Thyroid gland (tissue), 4 donors: ENCODE results near the gene DBF4.

Experiments
- POLR2A ChIP-seq, 2 donors: fragments of 450-650 bp; IDR thresholded peaks; one replicate each; pipeline ENCODE4 v1.6.1; 2017; ENCODE audit warnings: antibody characterized with exemption in 2 of 2, mild to moderate bottlenecking in 2 of 2, moderate library complexity in 1 of 2
- TF ChIP-seq, protein P1 (sequence below), 6 experiments: fragments of 200-600 bp in 3 of 6; fragments of 450-650 bp in 3 of 6; sonication (generic) in 3 of 6; IDR thresholded peaks; one replicate each; pipeline ENCODE4 v1.5.1; 2016 to 2019; ENCODE audit warnings: antibody characterized with exemption in 6 of 6, mild to moderate bottlenecking in 2 of 6, inconsistent platforms in 1 of 6, moderate library complexity in 1 of 6

- TF ChIP-seq POLR2A (IDR thresholded peaks at IDR 0.05), result no peak
- TF ChIP-seq, protein P1, sequence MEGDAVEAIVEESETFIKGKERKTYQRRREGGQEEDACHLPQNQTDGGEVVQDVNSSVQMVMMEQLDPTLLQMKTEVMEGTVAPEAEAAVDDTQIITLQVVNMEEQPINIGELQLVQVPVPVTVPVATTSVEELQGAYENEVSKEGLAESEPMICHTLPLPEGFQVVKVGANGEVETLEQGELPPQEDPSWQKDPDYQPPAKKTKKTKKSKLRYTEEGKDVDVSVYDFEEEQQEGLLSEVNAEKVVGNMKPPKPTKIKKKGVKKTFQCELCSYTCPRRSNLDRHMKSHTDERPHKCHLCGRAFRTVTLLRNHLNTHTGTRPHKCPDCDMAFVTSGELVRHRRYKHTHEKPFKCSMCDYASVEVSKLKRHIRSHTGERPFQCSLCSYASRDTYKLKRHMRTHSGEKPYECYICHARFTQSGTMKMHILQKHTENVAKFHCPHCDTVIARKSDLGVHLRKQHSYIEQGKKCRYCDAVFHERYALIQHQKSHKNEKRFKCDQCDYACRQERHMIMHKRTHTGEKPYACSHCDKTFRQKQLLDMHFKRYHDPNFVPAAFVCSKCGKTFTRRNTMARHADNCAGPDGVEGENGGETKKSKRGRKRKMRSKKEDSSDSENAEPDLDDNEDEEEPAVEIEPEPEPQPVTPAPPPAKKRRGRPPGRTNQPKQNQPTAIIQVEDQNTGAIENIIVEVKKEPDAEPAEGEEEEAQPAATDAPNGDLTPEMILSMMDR (IDR thresholded peaks at IDR 0.05), result no peak
Measured at GRCh38 chr7:87895363-87895762, 19.1 kb downstream of the DBF4 start.
